ENCODE measurements around the gene TNS1.

TNS1 gene

DNA sequence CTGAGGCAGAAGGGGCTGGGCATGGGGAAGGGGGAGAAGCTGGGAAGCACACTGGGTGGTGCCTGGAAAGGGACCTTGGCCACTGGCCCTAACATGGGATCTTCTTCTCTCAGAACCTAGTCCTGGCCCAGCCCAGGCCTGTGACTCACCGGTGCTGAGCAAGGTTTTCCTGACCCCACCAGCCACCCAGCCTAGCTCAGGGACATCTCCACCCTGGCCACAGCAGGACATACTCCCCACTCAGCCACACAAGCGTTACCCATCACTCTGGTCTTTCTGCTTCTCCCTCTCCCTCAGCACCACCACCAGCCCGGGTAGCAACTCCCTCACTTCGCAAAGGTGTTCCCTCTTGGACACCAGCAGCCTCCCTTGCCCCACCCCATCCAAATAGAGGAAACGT is 22.8 kb downstream of the TNS1 start:
- no peak overlapping the region for H3K27ac ChIP-seq (replicated peaks)
- TF ChIP-seq POLR2AphosphoS5 (IDR thresholded peaks at IDR 0.05; ENCODE audit: low read depth) (no peak), SPI1 (IDR thresholded peaks at IDR 0.05; ENCODE audit: borderline replicate concordance, low read depth) (no peak), GABPA (IDR thresholded peaks at IDR 0.05; ENCODE audit: low read depth) (no peak)
- TF ChIP-seq, protein P1, sequence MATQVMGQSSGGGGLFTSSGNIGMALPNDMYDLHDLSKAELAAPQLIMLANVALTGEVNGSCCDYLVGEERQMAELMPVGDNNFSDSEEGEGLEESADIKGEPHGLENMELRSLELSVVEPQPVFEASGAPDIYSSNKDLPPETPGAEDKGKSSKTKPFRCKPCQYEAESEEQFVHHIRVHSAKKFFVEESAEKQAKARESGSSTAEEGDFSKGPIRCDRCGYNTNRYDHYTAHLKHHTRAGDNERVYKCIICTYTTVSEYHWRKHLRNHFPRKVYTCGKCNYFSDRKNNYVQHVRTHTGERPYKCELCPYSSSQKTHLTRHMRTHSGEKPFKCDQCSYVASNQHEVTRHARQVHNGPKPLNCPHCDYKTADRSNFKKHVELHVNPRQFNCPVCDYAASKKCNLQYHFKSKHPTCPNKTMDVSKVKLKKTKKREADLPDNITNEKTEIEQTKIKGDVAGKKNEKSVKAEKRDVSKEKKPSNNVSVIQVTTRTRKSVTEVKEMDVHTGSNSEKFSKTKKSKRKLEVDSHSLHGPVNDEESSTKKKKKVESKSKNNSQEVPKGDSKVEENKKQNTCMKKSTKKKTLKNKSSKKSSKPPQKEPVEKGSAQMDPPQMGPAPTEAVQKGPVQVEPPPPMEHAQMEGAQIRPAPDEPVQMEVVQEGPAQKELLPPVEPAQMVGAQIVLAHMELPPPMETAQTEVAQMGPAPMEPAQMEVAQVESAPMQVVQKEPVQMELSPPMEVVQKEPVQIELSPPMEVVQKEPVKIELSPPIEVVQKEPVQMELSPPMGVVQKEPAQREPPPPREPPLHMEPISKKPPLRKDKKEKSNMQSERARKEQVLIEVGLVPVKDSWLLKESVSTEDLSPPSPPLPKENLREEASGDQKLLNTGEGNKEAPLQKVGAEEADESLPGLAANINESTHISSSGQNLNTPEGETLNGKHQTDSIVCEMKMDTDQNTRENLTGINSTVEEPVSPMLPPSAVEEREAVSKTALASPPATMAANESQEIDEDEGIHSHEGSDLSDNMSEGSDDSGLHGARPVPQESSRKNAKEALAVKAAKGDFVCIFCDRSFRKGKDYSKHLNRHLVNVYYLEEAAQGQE (IDR thresholded peaks at IDR 0.05; ENCODE audit: insufficient replicate concordance, low read depth): no peak
- TF ChIP-seq, protein P2, sequence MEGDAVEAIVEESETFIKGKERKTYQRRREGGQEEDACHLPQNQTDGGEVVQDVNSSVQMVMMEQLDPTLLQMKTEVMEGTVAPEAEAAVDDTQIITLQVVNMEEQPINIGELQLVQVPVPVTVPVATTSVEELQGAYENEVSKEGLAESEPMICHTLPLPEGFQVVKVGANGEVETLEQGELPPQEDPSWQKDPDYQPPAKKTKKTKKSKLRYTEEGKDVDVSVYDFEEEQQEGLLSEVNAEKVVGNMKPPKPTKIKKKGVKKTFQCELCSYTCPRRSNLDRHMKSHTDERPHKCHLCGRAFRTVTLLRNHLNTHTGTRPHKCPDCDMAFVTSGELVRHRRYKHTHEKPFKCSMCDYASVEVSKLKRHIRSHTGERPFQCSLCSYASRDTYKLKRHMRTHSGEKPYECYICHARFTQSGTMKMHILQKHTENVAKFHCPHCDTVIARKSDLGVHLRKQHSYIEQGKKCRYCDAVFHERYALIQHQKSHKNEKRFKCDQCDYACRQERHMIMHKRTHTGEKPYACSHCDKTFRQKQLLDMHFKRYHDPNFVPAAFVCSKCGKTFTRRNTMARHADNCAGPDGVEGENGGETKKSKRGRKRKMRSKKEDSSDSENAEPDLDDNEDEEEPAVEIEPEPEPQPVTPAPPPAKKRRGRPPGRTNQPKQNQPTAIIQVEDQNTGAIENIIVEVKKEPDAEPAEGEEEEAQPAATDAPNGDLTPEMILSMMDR (IDR thresholded peaks at IDR 0.05; ENCODE audit: insufficient read depth, low read length): no peak
- H3K4me3 ChIP-seq (replicated peaks; ENCODE audit: insufficient read depth, low read length): no peak overlapping the region
- no peaks in the 10 kb centered on the region for H3K27me3 ChIP-seq (ENCODE audit: insufficient read depth, poor library complexity, severe bottlenecking)
- no peak for DNase-seq (ENCODE audit: low read depth in 1 of 2, low spot score in 1 of 2)

DNA sequence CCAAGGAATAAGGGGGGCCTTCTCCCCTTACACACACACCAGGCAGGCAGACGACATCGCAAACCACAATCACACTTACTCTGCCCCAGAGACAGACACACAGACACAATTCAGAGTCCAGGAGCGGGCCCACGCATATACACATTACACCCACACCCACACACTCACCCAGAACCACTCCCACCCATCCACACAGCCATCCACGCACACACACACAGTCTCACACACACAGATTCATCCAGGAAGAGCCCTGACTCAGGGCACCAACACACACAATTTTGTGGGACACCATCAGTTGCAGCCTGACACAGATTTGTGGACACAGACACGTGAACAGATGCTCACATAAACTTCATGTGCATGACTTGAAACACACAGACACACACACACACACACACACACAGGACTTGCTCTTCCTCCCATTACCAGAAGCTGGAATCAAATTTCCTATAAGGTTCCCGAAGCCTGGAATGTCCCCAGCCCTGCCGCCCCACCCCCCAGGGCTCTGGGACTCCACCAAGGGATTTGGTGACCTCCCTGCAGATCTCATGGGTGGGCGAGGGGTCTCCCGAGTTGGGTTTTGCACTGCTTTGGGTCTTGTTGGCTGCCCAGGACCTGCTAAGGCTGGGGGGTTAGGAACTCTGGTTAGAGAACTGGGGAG is 23.5 kb downstream of the TNS1 start:
- H3K4me3 ChIP-seq (replicated peaks; ENCODE audit: insufficient read depth, low read length): no peak overlapping the region
- DNase-seq (ENCODE audit: low read depth in 1 of 2, low spot score in 1 of 2): no peak
- no peaks in the 10 kb centered on the region for H3K27me3 ChIP-seq (ENCODE audit: insufficient read depth, poor library complexity, severe bottlenecking)
- no peak for TF ChIP-seq POLR2AphosphoS5 (IDR thresholded peaks at IDR 0.05; ENCODE audit: low read depth)
- no peak for TF ChIP-seq GABPA (IDR thresholded peaks at IDR 0.05; ENCODE audit: low read depth)
- no peak overlapping the region for H3K27ac ChIP-seq (replicated peaks)

DNA sequence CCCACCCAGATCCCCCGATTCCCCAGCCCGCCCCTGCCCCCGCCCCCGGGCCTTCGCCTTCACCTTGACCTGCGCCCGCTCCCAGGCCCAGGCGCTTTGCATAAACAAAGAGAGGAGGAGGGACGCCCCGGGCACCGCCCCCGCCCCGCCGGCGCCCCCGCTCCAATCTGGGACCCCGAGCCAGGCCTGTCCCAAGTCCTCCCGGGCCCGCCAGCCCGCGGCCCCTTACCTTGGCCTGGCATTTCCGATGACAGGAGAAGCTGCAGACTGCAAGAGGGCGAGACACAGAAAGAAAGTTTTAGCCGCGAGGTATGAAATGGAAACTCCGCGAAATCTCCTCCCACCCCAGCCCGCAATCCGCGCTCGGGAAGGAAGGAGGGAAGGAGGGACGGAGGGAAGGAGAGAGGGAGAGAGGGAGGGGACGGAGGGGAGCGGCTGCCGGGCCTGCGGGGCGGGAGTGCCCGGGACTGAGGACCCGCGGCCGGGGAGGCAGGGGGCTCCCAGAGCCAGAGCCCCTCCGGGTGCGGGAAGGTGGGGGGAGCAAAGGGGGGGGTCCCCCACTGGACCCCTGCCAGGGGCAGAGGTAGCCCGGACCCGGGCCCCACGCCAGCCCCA is 24.2 kb downstream of the TNS1 start:
- H3K27ac ChIP-seq (replicated peaks): no peak overlapping the region
- H3K4me3 ChIP-seq (replicated peaks; ENCODE audit: insufficient read depth, low read length): no peak overlapping the region
- TF ChIP-seq POLR2AphosphoS5 (IDR thresholded peaks at IDR 0.05; ENCODE audit: low read depth) (no peak), SPI1 (IDR thresholded peaks at IDR 0.05; ENCODE audit: borderline replicate concordance, low read depth) (no peak), GABPA (IDR thresholded peaks at IDR 0.05; ENCODE audit: low read depth) (no peak)
- TF ChIP-seq, protein P1 (IDR thresholded peaks at IDR 0.05; ENCODE audit: insufficient replicate concordance, low read depth): no peak
- TF ChIP-seq, protein P2 (IDR thresholded peaks at IDR 0.05; ENCODE audit: insufficient read depth, low read length): no peak
- no peak for DNase-seq (ENCODE audit: low read depth in 1 of 2, low spot score in 1 of 2)
- H3K27me3 ChIP-seq (ENCODE audit: insufficient read depth, poor library complexity, severe bottlenecking): no peaks in the 10 kb centered on the region

DNA sequence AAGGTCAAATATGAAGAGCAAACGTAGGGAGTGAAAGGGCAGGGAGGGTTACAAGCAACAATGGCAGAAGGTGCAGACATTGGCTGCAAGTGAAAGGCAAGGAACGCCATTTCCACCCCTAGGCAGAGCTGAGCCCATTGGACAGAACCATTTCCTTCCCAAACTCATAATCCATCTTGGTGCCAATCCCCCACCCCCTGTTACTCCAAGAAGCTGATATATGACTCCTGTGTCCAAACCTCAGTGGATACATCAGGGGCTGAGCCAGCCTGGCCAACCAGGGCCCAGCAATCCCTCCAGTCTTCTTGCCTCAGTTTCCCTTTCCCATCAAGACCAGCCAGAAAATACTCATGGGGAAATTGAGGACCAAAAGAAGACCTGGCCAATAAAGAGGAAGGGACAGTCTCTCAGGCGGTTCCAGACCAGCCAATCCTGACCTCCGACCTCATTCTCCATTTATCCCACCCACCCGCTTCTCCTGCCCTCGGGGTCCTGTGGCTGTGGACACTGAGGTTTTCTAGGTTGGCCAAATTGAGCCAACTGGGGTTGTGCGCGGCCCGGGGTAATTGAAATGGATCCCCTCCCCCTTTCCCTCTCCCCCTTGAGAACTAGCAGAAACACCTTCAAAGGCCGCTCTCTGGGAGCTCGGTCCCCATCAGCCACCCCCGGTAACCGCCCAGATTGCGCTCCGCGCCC is 24.8 kb downstream of the TNS1 start:
- DNase-seq (ENCODE audit: low read depth in 1 of 2, low spot score in 1 of 2): no peak
- TF ChIP-seq SPI1 (IDR thresholded peaks at IDR 0.05; ENCODE audit: borderline replicate concordance, low read depth): no peak
- TF ChIP-seq GABPA (IDR thresholded peaks at IDR 0.05; ENCODE audit: low read depth): no peak
- TF ChIP-seq, protein P2 (IDR thresholded peaks at IDR 0.05; ENCODE audit: insufficient read depth, low read length): no peak
- TF ChIP-seq, protein P1 (IDR thresholded peaks at IDR 0.05; ENCODE audit: insufficient replicate concordance, low read depth): no peak
- H3K27ac ChIP-seq (replicated peaks): no peak overlapping the region
- H3K27me3 ChIP-seq (ENCODE audit: insufficient read depth, poor library complexity, severe bottlenecking): no peaks in the 10 kb centered on the region
- no peak overlapping the region for H3K4me3 ChIP-seq (replicated peaks; ENCODE audit: insufficient read depth, low read length)
